ENCODE measurements around the gene RHBDL1.
A peak's percentile ranks its signal among the peaks of the same experiment; 100 is the strongest.

RHBDL1 gene

GRCh38 chr16:638034-638543 lies 37.4 kb upstream of the RHBDL1 start:
- no peak for TF ChIP-seq CTCF (conservative IDR thresholded peaks at IDR 0.05; ENCODE audit: low read depth, low read length)
- no peak for DNase-seq (ENCODE audit: low read depth)
- H3K4me3 ChIP-seq (ENCODE audit: low read length) = no peak overlapping the region

- DNase-seq (ENCODE audit: low read depth) = no peak
- H3K4me3 ChIP-seq (ENCODE audit: low read length) = no peak overlapping the region
- no peak for TF ChIP-seq CTCF (conservative IDR thresholded peaks at IDR 0.05; ENCODE audit: low read depth, low read length)
Measured at GRCh38 chr16:638836-639235, 36.6 kb upstream of the RHBDL1 start.

- no peak overlapping the region for H3K4me3 ChIP-seq (ENCODE audit: low read length)
- TF ChIP-seq CTCF (conservative IDR thresholded peaks at IDR 0.05; ENCODE audit: low read depth, low read length) = no peak
- DNase-seq (ENCODE audit: low read depth) = no peak
Measured at GRCh38 chr16:640614-641013, 34.9 kb upstream of the RHBDL1 start.

GRCh38 chr16:641326-642188 lies 33.9 kb upstream of the RHBDL1 start, which contains the start of gene MCRIP2:
MCRIP2 (plus strand) TSS chr16:641828; CDS start chr16:641992, 164 bp downstream.
- DNase-seq (ENCODE audit: low read depth) = no peak
- TF ChIP-seq CTCF (conservative IDR thresholded peaks at IDR 0.05; ENCODE audit: low read depth, low read length) = no peak
- H3K4me3 ChIP-seq (ENCODE audit: low read length) = peak within 1 kb of the TSS; percentile 57

- peak overlapping the region; percentile 57 for H3K4me3 ChIP-seq (ENCODE audit: low read length)
- no peak for TF ChIP-seq CTCF (conservative IDR thresholded peaks at IDR 0.05; ENCODE audit: low read depth, low read length)
- no peak for DNase-seq (ENCODE audit: low read depth)
Measured at GRCh38 chr16:642189-643049, 33.1 kb upstream of the RHBDL1 start.

GRCh38 chr16:643050-643368 lies 32.5 kb upstream of the RHBDL1 start:
- DNase-seq (ENCODE audit: low read depth) = no peak

More at GRCh38 chr16:643050-643368, 32.5 kb upstream of the RHBDL1 start:
- H3K4me3 ChIP-seq (ENCODE audit: low read length) = peak overlapping the region; percentile 52
- no peak for TF ChIP-seq CTCF (conservative IDR thresholded peaks at IDR 0.05; ENCODE audit: low read depth, low read length)
